GM10266 (cell line): ENCODE results near the gene PARP4.
"Not testable (repeated sequence)": the region's sequence is repeated elsewhere in the genome, so short reads cannot be mapped to it uniquely, and the experiment has no call there.

Experiments
- DNase-seq: peaks from one replicate; pipeline ENCODE4 v3.0.0; 2012; ENCODE audit errors: extremely low spot score
- TF ChIP-seq, protein P1 (sequence below): IDR thresholded peaks from 2 replicates; pipeline ENCODE4 v1.5.1; 2012; ENCODE audit warnings: mild to moderate bottlenecking, low read depth; ENCODE audit not compliant: control insufficient read depth, insufficient read depth; ENCODE audit errors: missing control alignments

The PARP4 gene

GRCh38 chr13:24458736-24459135, 53.8 kb downstream of the PARP4 start:
- TF ChIP-seq, protein P1, sequence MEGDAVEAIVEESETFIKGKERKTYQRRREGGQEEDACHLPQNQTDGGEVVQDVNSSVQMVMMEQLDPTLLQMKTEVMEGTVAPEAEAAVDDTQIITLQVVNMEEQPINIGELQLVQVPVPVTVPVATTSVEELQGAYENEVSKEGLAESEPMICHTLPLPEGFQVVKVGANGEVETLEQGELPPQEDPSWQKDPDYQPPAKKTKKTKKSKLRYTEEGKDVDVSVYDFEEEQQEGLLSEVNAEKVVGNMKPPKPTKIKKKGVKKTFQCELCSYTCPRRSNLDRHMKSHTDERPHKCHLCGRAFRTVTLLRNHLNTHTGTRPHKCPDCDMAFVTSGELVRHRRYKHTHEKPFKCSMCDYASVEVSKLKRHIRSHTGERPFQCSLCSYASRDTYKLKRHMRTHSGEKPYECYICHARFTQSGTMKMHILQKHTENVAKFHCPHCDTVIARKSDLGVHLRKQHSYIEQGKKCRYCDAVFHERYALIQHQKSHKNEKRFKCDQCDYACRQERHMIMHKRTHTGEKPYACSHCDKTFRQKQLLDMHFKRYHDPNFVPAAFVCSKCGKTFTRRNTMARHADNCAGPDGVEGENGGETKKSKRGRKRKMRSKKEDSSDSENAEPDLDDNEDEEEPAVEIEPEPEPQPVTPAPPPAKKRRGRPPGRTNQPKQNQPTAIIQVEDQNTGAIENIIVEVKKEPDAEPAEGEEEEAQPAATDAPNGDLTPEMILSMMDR = no peak
- no peak for DNase-seq

DNA sequence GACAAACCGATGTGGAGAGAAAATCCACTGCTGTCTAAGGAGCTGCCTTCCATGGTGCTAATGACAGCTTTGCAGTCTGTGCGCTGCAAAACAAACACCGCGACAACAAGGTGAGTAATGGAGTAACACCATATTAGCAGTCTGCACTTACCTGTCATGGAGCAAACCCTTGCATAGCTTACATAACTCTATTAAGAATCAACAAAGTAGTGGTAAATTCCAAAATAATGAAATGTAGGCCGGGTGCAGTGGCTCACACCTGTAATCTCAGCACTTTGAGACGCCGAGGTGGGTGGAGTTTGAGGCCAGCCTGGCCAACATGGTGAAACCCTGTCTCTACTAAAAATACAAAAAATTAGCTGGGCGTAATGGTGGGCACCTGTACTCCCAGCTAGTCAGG, 56.2 kb downstream of the PARP4 start:
- TF ChIP-seq, protein P1 = no peak
- DNase-seq = no peak

DNA sequence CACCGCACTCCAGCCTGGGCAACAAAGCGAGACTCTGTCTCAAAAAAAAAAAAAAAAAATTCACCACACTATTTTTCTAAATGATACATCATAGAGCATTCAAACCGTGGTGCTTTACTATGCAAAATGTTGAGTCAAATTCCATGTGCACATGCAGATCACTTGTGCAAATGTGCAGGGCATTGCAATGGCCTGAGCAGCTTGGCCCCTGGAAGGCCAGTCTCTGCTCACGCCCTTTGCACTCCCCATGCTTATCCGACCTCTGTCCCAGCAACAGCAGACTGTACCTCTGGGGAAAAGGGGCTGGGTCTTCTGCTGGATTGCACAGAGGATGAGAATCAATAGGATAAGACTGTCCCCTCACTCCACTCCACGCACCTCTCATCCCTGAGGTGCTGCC, 58.5 kb downstream of the PARP4 start:
- no peak for DNase-seq

GRCh38 chr13:24452044-24452443, 60.5 kb downstream of the PARP4 start:
- no peak for DNase-seq
- TF ChIP-seq, protein P1 = no peak

More for the DNA sequence above, 58.5 kb downstream of the PARP4 start:
- TF ChIP-seq, protein P1 = no peak

DNA sequence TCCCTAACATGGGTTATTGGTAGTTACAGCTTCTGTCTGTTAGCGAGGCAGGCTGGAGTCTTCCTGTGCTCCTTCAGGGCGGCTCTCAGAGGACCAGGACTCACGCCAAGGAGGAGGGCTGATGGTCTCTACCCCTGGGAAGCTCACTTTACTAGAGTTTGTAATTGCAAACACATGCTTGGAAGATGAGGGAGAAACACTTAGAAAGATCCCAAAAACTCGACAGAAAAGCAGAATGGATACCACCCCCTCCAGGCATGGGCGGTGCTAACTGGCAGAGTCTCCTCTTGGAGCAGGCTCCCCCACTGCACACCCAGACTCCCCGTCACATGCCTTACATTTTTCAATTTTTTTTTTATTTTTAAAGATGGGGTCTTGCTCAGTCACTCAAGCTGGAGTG, 62.0 kb downstream of the PARP4 start:
- TF ChIP-seq, protein P1 = no peak
- no peak for DNase-seq

DNA sequence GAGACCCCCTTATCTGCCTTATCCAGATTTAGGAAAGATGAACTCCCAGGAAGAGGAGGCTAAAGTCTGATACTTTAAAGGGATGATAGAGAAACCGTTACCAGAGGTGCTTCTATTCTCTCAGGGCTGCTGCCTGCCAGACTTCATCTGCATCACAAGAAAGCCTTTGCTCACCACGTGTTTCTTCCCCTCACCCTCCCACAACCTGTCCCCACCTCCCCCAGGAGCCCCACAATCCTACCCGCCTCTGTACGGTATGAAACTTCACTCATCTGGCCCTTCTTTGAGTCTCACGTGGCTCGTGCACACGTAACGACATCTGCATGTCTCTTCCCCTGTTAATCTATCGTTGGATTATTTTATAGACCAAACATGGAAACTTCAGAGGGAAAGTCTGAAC, 67.7 kb downstream of the PARP4 start:
- DNase-seq = not testable (repeated sequence)

GRCh38 chr13:24443366-24443765, 69.2 kb downstream of the PARP4 start:
- TF ChIP-seq, protein P1 = no peak
- no peak for DNase-seq

GRCh38 chr13:24426045-24426444, 86.5 kb downstream of the PARP4 start:
- DNase-seq = not testable (repeated sequence)

- not testable (repeated sequence) for DNase-seq
These were observed 92.9 kb downstream of the PARP4 start for GRCh38 chr13:24419668-24420067.
